HepG2 (cell line): ENCODE measurements around the gene TRIP4.

Source experiments
- NFYB ChIP-seq: sonication (generic); formaldehyde crosslinking; IDR thresholded peaks from 2 replicates; pipeline ENCODE4 v1.4.0; 2020; ENCODE audit warnings: missing genetic modification reagents
- POLR2A ChIP-seq, 2 experiments: IDR thresholded peaks; 2 replicates each; pipeline ENCODE4 v1.6.1; 2011; ENCODE audit warnings: low read depth in 2 of 2, low read length in 2 of 2, mild to moderate bottlenecking in 1 of 2, moderate library complexity in 1 of 2; ENCODE audit not compliant: insufficient read depth in 1 of 2
- SRSF9 ChIP-seq: fragments of 200-400 bp; formaldehyde crosslinking; IDR thresholded peaks from 2 replicates; pipeline ENCODE4 v1.6.1; 2018; ENCODE audit warnings: borderline replicate concordance, mild to moderate bottlenecking, low read depth, low read length; ENCODE audit not compliant: insufficient read depth, poor library complexity, severe bottlenecking
- TARDBP ChIP-seq: sonication (generic); formaldehyde crosslinking; IDR thresholded peaks from 2 replicates; pipeline ENCODE4 v1.8.0; 2022; ENCODE audit warnings: mild to moderate bottlenecking, missing genetic modification reagents
- ZNF3 ChIP-seq: IDR thresholded peaks from 2 replicates; pipeline ENCODE4 v1.7.0; 2017; ENCODE audit warnings: inconsistent platforms
- ZNF777 ChIP-seq: sonication (generic); formaldehyde crosslinking; IDR thresholded peaks from 2 replicates; pipeline ENCODE4 v1.4.0; 2020; ENCODE audit warnings: missing genetic modification reagents
- TF ChIP-seq, protein P1 (sequence below): sonication (generic); formaldehyde crosslinking; IDR thresholded peaks from 2 replicates; pipeline ENCODE4 v1.8.1; 2022; ENCODE audit warnings: mild to moderate bottlenecking, missing genetic modification reagents

DNA sequence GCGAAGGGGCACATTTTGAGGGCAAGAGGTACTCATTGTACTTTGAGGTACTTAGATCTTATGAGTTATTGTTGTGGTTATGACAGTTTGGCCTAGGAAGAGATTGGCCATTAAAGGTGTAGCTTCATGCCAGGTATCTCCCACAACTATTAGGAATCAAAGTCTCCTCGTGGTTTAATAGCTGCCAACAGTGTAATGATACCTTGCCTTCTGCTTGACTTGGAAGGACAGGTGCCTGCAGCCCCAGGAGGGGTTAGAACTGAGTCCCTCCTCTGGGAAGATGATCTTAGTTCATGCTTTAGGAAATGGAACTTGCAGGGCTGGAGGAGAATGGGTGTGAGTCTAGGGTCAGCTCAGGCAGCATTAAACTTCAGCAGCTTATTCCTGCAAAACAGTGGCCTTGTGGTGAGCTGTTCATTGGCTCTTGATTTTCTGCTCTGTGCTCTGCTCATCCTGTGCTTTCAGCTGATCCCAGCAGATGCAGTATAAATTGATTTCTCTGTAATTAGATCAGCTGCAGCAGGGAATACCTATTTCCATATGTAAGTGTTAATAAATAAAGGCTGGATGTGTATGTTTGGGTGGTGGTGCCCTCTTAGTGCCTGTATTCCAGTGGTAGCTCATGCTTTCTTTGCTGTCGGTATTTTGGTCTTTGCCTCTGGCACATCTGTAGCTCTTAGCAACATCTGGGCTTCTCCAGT is 113.2 kb downstream of the TRIP4 start:
- TF ChIP-seq TARDBP (no peak), POLR2A (IDR thresholded peaks at IDR 0.05; ENCODE audit: insufficient read depth in 1 of 2, low read depth in 2 of 2, low read length in 2 of 2) (no peak), NFYB (CRISPR knock-in tag) (no peak), SRSF9 (no peak), ZNF777 (no peak), ZNF3 (CRISPR knock-in tag) (no peak)
- TF ChIP-seq, protein P1, sequence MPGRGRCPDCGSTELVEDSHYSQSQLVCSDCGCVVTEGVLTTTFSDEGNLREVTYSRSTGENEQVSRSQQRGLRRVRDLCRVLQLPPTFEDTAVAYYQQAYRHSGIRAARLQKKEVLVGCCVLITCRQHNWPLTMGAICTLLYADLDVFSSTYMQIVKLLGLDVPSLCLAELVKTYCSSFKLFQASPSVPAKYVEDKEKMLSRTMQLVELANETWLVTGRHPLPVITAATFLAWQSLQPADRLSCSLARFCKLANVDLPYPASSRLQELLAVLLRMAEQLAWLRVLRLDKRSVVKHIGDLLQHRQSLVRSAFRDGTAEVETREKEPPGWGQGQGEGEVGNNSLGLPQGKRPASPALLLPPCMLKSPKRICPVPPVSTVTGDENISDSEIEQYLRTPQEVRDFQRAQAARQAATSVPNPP (CRISPR knock-in tag), result no peak
